Skin of body (tissue), 2 donors: Measurements from ENCODE around the gene PLP2. TPM values are rescaled to one million over a fixed set of nuclear protein-coding genes. Genes with fewer than 3 reads are reported as not detected.
"Not testable (repeated sequence)": the region's sequence is repeated elsewhere in the genome, so short reads cannot be mapped to it uniquely, and the experiment has no call there.

Source experiments
- DNase-seq: peaks from one replicate; lab custom pipeline; 2025; lab: John Stamatoyannopoulos, UW
- total RNA-seq: library from RNA; depleted of rRNA; stranded (reverse); fragments of >200 nt; gene quantifications from one replicate; pipeline ENCODE4 v1.2.3, GENCODE V29; 2014

PLP2 gene, protein sequence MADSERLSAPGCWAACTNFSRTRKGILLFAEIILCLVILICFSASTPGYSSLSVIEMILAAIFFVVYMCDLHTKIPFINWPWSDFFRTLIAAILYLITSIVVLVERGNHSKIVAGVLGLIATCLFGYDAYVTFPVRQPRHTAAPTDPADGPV
- total RNA-seq = 24.7 TPM

DNA sequence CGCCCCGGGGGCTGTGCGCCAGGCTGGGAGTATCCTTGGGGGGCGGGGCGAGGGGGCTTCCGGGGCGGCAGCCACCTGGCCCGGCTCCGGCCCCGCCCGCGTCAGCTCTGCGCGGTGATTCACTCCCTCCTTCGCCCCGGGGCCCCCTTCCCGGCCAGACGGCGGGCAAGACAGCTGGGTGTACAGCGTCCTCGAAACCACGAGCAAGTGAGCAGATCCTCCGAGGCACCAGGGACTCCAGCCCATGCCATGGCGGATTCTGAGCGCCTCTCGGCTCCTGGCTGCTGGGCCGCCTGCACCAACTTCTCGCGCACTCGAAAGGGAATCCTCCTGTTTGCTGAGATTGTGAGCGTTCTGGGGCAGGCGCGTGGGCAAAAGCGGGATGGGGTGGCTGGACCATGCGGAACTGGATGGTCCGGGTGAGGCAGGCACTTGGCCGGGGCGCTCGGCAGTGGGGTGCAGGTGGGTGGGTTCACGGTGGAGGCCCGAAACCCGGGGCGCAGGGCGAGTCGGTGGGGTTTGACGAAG, at the start of gene PLP2:
Gene PLP2, plus strand, starts transcription at position 147 of the 528 bp plus-strand sequence. Its CDS starts 103 bp downstream, at position 250.
- no peak for DNase-seq

- no peak for DNase-seq
Measured at GRCh38 chrX:49122499-49122898, 49.2 kb upstream of the PLP2 start.

GRCh38 chrX:49127742-49128258, 43.9 kb upstream of the PLP2 start:
- DNase-seq = not testable (repeated sequence)

DNA sequence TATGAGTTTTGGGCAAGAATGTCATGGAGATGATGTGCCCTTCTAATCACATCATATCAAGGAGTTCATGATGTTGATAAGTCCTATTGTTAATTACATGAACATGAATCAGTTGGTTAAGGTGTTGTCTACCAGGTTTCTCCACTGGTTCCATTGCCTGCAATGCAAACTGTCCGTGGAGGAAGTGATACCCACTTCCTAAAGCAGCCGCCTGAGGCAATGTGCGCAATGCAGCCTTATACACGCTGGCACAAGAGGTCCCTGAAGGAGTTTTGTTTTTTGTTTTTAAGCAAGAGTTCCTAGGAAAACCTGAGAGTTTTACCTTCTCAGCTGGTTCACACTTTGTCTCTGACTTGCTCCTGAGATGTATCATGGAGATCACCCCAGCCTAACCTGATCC, 42.3 kb upstream of the PLP2 start:
- no peak for DNase-seq

GRCh38 chrX:49132275-49132674, 39.4 kb upstream of the PLP2 start:
- DNase-seq = not testable (repeated sequence)

DNA sequence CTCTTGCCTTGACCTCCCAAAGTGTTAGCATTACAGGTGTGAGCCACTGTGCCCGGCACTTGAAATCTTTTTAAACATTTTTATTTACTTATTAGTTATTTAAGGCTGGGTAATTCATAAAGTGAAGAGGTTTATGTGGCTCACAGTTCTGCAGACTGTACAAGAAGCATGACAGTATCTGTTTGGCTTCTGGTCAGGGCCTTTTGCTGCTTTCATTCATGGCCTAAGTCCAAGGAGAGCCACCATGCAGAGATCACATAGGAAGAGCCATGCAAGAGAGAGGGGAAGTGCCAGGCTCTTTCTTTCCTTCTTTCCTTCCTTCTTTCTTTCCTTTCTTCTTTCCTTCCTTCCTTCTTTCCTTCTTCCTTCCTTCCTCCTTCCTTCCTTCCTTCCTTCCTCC, 37.9 kb upstream of the PLP2 start:
- DNase-seq = no peak

DNA sequence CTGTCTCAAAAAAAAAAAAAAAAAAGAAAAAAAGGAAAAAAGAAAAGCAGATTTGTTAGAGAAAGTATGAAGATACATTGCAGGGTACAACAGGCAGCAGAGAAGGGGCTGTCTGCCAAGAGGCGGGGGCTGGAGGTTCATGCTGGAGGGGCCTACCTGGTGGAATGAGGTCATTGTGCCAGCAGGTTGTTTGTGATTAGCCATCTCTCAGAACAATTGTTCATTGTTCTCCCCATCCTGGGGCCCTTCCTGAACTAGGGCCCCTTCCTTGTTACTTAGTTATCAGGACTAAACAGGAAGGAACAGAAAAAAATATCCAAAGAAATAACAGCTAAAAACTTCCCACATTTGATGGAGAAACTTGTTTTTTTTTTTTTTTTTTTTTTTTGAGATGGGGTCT, 34.2 kb upstream of the PLP2 start:
- no peak for DNase-seq

DNA sequence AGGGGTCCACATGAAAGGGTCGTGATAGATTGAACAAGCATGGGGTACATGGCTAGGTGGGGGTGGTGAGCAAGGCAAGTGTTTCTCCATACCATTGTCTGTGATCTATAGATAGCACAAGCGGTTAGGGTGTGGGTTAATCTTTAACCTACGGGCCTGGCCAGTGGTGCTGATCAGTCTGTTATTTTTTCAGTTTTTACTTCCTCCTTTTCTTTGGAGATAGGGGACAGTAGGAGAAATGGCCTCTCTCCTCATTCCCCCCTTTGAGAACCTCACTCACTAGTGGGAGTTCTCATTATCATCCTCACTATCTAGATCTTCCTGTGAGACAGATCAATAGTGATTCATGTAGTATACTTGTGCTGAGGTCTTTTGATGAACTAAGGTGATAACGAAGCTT, 32.0 kb upstream of the PLP2 start:
- DNase-seq = no peak

GRCh38 chrX:49142264-49142663, 29.4 kb upstream of the PLP2 start:
- DNase-seq = not testable (repeated sequence)

GRCh38 chrX:49143154-49143553, 28.5 kb upstream of the PLP2 start:
- not testable (repeated sequence) for DNase-seq

DNA sequence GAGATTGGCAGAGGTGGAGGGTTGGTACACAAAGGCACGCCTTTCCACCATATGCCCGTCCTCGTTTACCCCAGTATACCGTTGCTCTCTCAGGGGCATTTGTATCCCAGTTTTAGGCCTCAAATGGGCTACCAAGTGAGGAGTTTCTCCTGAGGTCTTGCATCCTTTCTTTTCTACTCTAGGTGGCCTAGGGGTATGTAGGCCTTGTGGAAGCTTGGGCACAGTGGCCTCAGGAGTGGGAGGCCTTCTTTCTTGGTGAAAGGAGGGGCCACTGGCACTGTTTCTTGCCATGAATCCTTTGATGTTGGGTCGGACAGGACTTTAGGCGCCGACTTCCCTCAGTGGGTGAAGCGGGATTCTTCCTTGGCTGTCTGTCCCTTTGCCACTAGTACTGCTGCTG, 24.4 kb upstream of the PLP2 start:
- no peak for DNase-seq

DNA sequence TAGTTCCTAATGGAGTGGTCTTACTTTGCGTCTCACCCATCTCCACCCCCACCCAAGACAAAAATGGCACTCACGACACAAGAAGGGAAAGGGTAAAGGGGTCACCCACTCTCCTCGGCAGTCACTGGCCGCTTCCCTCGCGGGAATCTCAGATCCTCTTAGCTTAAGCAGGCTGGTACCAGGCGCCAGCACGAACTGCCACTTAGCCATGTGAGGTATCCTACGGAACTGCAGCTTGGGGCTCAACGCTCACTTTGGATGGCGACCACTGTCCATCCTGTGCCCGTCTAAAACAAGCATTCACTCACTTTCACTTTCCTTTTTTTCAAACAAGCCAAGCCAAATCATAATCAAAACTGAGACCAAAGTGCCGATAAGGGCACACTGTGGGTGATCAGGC, 23.8 kb upstream of the PLP2 start:
- no peak for DNase-seq

- DNase-seq = not testable (repeated sequence)
Measured at GRCh38 chrX:49148390-49149100, 23.2 kb upstream of the PLP2 start.

DNA sequence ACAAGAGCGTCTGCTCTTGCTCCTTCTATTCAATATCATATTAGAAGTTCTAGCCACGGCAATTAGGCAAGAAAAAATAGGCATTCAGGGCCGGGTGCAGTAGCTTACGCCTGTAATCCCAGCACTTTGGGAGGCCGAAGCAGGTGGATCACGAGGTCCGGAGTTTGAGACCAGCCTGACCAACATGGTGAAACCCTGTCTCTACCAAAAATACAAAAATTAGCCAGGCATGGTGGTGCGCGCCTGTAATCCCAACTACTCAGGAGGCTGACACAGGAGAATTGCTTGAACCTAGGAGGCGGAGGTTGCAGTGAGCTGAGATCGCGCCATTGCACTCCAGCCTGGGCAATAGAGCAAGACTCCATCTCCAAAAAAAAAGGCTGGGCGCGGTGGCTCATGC, 22.4 kb upstream of the PLP2 start:
- DNase-seq = not testable (repeated sequence)

- DNase-seq = no peak
Measured at GRCh38 chrX:49153467-49153866, 18.2 kb upstream of the PLP2 start.

GRCh38 chrX:49155243-49155899, 16.3 kb upstream of the PLP2 start:
- DNase-seq = peak; percentile 53

- DNase-seq = peak; percentile 74
Measured at GRCh38 chrX:49155900-49156837, 15.5 kb upstream of the PLP2 start.

DNA sequence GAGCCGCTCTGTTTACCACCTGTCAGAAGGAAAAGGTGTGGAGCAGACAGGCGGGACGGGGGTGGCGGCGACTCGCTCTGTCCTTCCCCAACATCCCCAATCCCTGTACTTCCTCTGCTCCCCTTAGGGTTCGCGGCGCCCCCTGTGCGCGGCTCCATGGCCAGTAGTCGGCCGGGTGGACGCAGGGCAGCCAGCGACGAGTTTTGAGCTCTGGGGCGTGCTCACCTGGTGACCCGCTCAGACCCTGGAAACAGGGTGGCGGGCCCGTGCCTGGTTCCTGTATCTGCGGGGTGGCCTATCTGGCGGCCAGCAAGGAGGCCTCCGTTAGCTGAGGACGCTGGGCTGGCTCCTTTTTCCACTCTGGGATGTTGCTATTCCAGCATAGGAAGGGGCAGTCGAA, 14.5 kb upstream of the PLP2 start:
- DNase-seq = no peak

GRCh38 chrX:49160908-49161307, 10.8 kb upstream of the PLP2 start:
- DNase-seq = no peak

GRCh38 chrX:49161632-49162031, 10.1 kb upstream of the PLP2 start:
- no peak for DNase-seq

DNA sequence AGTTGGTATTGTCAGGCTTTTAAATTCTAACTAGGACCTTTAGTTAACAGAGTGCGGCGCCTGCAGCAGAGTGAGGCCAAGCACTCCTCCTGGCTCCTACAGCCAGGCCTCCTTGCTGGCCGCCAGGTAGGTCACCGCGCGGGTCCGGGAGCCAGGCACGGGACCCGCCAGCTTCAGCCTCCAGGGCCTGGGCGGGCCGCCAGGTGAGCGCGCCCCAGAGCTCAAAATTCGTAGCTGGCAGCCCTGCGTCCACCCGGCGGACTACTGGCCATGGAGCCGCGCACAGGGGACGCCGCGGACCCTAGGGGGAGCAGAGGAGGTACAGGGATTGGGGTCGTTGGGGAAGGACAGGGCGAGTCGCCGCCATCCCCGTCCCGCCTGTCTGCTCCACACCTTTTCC, 9.1 kb upstream of the PLP2 start, which contains the start of gene MAGIX:
Gene MAGIX, plus strand, starts transcription at position 139 of the 400 bp plus-strand sequence. Its CDS starts 132 bp downstream, at position 271.
- DNase-seq = no peak
